GM12892 (cell line): ENCODE measurements around the gene RANBP1.

ENCODE experiments used
- POLR2A ChIP-seq: IDR thresholded peaks from 2 replicates; pipeline ENCODE4 v1.6.1; 2011; ENCODE audit warnings: low read depth, low read length, control low read depth
- POLR2AphosphoS5 ChIP-seq: IDR thresholded peaks from 2 replicates; pipeline ENCODE4 v1.6.1; 2011; ENCODE audit warnings: low read depth, low read length, control low read depth

GRCh38 chr22:20167643-20168322 is 51.9 kb downstream of the RANBP1 start:
- TF ChIP-seq POLR2A (no peak), POLR2AphosphoS5 (no peak)
